Tibial nerve (tissue), 4 donors: ENCODE measurements around the gene GRIK4. TPM values are rescaled to one million over a fixed set of nuclear protein-coding genes. Genes with fewer than 3 reads are reported as not detected.

ENCODE experiments used
- DNase-seq, 2 donors: peaks; one replicate each; pipeline ENCODE4 v3.0.0-alpha.2; 2019; ENCODE audit warnings: low spot score in 2 of 2
- H3K27ac ChIP-seq, 4 donors: fragments of 200-600 bp; sonication (generic) in 3 of 4; one replicate each; pipeline ENCODE4 v1.5.1; 2017 to 2019; ENCODE audit warnings: mild to moderate bottlenecking in 1 of 4
- H3K27me3 ChIP-seq, 2 donors: fragments of 200-600 bp; sonication (generic) in 1 of 2; one replicate each; pipeline versions ENCODE4 v1.5.1 to v1.6.0; 2017 to 2019
- H3K36me3 ChIP-seq, 3 donors: fragments of 200-600 bp; sonication (generic); one replicate each; pipeline ENCODE4 v1.5.1; 2018 to 2019
- H3K4me1 ChIP-seq, 4 donors: fragments of 200-600 bp; sonication (generic) in 3 of 4; one replicate each; pipeline ENCODE4 v1.5.1; 2017 to 2019
- H3K4me3 ChIP-seq, 4 donors: fragments of 200-600 bp; sonication (generic) in 3 of 4; one replicate each; pipeline ENCODE4 v1.5.1; 2017 to 2019; ENCODE audit warnings: mild to moderate bottlenecking in 1 of 4, moderate library complexity in 1 of 4
- H3K9me3 ChIP-seq, 4 donors: fragments of 200-600 bp; sonication (generic) in 3 of 4; one replicate each; pipeline ENCODE4 v1.5.1; 2017 to 2019
- CTCF ChIP-seq, 5 experiments: fragments of 200-600 bp in 3 of 5; fragments of 450-650 bp in 2 of 5; sonication (generic) in 3 of 5; IDR thresholded peaks; one replicate each; pipeline ENCODE4 v1.5.1; 2016 to 2019; ENCODE audit warnings: antibody characterized with exemption in 5 of 5, mild to moderate bottlenecking in 3 of 5, moderate library complexity in 2 of 5
- EP300 ChIP-seq, 2 donors: sonication (generic); formaldehyde crosslinking; IDR thresholded peaks; one replicate each; pipeline ENCODE4 v1.6.1; 2017; ENCODE audit warnings: antibody characterized with exemption in 2 of 2, mild to moderate bottlenecking in 1 of 2
- POLR2A ChIP-seq, 2 donors: fragments of 450-650 bp; IDR thresholded peaks; one replicate each; pipeline ENCODE4 v1.6.1; 2017; ENCODE audit warnings: antibody characterized with exemption in 2 of 2, mild to moderate bottlenecking in 2 of 2, moderate library complexity in 2 of 2
- WGBS, 2 donors: methylation state at CpG; one replicate each; pipeline ENCODE4 v1.1.5; 2018; 5-methylcytosine and 5-hydroxymethylcytosine counted together
- total RNA-seq, 4 donors: library from RNA; depleted of rRNA; stranded (reverse); fragments of >200 nt; gene quantifications; one replicate each; pipeline ENCODE4 v1.1.0, GENCODE V29; 2016

GRIK4 gene
- total RNA-seq, 4 donors from 2014 or later = 0.22 to 0.98 TPM; not detected in 2

GRCh38 chr11:120720760-120721159 is 209.2 kb downstream of the GRIK4 start:
- H3K9me3 ChIP-seq = no peaks in the 10 kb centered on the region
- 85 to 87% methylated on average over 1 of the region's 1 CpG for WGBS, 2 donors
- H3K4me1 ChIP-seq = peaks cover 0 to 1% (median 0%) of the 10 kb centered on the region in 4 donors
- H3K36me3 ChIP-seq = no peaks in the 10 kb centered on the region
- TF ChIP-seq CTCF (IDR thresholded peaks at IDR 0.05) = no peak
- no peak for TF ChIP-seq POLR2A (IDR thresholded peaks at IDR 0.05)
- TF ChIP-seq EP300 (IDR thresholded peaks at IDR 0.05) = no peak
- no peak overlapping the region for H3K27ac ChIP-seq
- no peak overlapping the region for H3K4me3 ChIP-seq
- no peaks in the 10 kb centered on the region for H3K27me3 ChIP-seq
- DNase-seq = no peak

DNA sequence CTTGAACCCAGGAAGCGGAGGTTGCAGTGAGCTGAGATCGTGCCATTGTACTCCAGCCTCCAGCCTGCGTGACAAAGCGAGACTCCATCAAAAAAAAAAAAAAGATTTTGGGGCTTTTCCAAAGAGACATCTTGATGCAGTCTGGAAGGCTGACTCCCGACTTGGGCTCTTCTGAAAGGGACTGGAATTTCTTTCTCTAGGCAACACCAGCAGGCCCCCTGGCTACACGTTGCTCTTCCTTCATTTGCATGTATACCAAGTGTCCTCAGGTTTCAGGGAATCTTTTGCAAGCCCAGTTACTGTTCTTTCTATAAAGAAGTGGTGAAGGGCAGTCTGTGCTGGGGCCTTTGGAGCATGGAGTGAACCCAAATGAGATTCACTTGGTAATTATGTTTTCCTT is 211.0 kb downstream of the GRIK4 start:
- H3K4me1 ChIP-seq = no peaks in the 10 kb centered on the region
- TF ChIP-seq CTCF (IDR thresholded peaks at IDR 0.05) (no peak), EP300 (IDR thresholded peaks at IDR 0.05) (no peak), POLR2A (IDR thresholded peaks at IDR 0.05) (no peak)
- DNase-seq = no peak
- no peaks in the 10 kb centered on the region for H3K36me3 ChIP-seq
- H3K27me3 ChIP-seq = no peaks in the 10 kb centered on the region
- H3K4me3 ChIP-seq = no peak overlapping the region
- H3K27ac ChIP-seq = no peak overlapping the region
- WGBS, 2 donors = 70 to 71% methylated on average over 6 of the region's 6 CpGs
- peaks cover 0 to 11% (median 4%) of the 10 kb centered on the region in 4 donors for H3K9me3 ChIP-seq

DNA sequence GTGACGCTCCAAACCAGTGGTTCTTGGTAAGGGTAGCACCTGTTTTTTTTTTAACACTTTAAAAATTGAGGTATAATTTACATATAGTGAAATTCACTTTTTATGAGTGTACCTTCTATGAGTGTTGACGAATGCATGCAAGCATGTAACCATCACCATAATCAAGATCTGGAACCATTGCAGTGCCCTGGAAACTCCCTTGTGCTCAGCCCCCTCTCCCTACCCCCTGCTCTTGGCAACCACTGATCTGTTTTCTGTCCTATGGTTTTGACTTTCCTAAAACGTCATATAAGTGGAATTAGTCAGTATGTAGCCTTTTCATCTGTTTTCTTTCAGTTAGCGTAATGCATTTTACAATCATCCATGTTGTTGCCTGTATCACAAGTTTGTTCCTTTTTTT is 212.2 kb downstream of the GRIK4 start:
- no peaks in the 10 kb centered on the region for H3K36me3 ChIP-seq
- DNase-seq = no peak
- H3K27ac ChIP-seq = no peak overlapping the region
- 84 to 85% methylated on average over 4 of the region's 4 CpGs for WGBS, 2 donors
- no peak overlapping the region for H3K4me3 ChIP-seq
- H3K9me3 ChIP-seq = peaks cover 0 to 24% (median 9%) of the 10 kb centered on the region in 4 donors
- TF ChIP-seq CTCF (IDR thresholded peaks at IDR 0.05) (no peak), EP300 (IDR thresholded peaks at IDR 0.05) (no peak), POLR2A (IDR thresholded peaks at IDR 0.05) (no peak)
- H3K4me1 ChIP-seq = no peaks in the 10 kb centered on the region
- no peaks in the 10 kb centered on the region for H3K27me3 ChIP-seq

GRCh38 chr11:120727752-120728151 is 216.2 kb downstream of the GRIK4 start:
- Histone ChIP-seq H3K9me3 (peaks cover 0 to 31% (median 9%) of the 10 kb centered on the region in 4 donors), H3K36me3 (no peaks in the 10 kb centered on the region), H3K27me3 (no peaks in the 10 kb centered on the region), H3K27ac (no peak overlapping the region), H3K4me3 (no peak overlapping the region), H3K4me1 (no peaks in the 10 kb centered on the region)
- no peak for TF ChIP-seq POLR2A (IDR thresholded peaks at IDR 0.05)
- no peak for TF ChIP-seq EP300 (IDR thresholded peaks at IDR 0.05)
- no peak for TF ChIP-seq CTCF (IDR thresholded peaks at IDR 0.05)
- DNase-seq = no peak

DNA sequence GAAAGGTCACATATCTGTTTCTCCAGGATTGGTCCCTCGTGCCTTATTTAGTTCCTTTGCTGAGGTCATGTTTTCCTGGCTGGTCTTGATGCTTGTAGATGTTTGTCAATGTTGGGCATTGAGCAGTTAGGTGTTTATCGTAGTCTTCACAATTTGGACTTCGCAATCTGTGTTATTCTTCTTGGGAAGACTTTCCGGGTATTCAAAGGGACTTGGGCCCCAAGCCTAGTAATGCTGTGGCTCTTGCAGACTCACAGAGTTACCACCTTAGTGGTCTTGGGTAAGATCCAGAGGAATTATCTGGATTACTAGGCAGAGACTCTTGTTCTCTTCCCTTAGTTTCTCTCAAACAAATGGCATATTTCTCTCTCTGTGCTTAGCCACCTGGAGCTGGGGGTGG is 223.5 kb downstream of the GRIK4 start:
- TF ChIP-seq CTCF (IDR thresholded peaks at IDR 0.05) (no peak), EP300 (IDR thresholded peaks at IDR 0.05) (no peak), POLR2A (IDR thresholded peaks at IDR 0.05) (no peak)
- no peak overlapping the region for H3K4me3 ChIP-seq
- H3K9me3 ChIP-seq = no peaks in the 10 kb centered on the region
- no peaks in the 10 kb centered on the region for H3K36me3 ChIP-seq
- no peak for DNase-seq
- no peaks in the 10 kb centered on the region for H3K27me3 ChIP-seq
- H3K27ac ChIP-seq = no peak overlapping the region
- H3K4me1 ChIP-seq = no peaks in the 10 kb centered on the region
- 55 to 62% methylated on average over 4 of the region's 4 CpGs for WGBS, 2 donors
